IMR-90 (cell line): ENCODE results near the gene PTPN13. TPM values are rescaled to one million over a fixed set of nuclear protein-coding genes. Genes with fewer than 3 reads are reported as not detected.

Experiments used
- ATAC-seq: fragments of 200-7000 bp; cut with Tn5 transposase; 2 replicates; pipeline ENCODE4 v1.9.1; 2020; ENCODE audit warnings: low read depth, mild to moderate bottlenecking, moderate library complexity
- BruUV-seq: library from RNA; stranded (reverse); fragments of 400-500 nt; replicated peaks from 2 replicates; lab custom pipeline; 2021; lab: Mats Ljungman, UMichigan
- CTCF ChIA-PET: fragments of 300-600 bp; formaldehyde crosslinking; extraction: SDS; loops from one replicate; lab custom pipeline; 2021; ENCODE audit warnings: antibody characterized with exemption; lab: Yijun Ruan, JAX
- POLR2A ChIA-PET: fragments of 300-600 bp; sonication (Branson Sonifier 250); formaldehyde crosslinking; loops from one replicate; lab custom pipeline; 2022; ENCODE audit warnings: antibody characterized with exemption; ENCODE audit not compliant: unreplicated experiment; lab: Charles Lee
- DNase-seq: peaks from one replicate; pipeline ENCODE4 v3.0.0; 2013
- H2AFZ ChIP-seq: replicated peaks from 2 replicates; pipeline ENCODE3; 2013; ENCODE audit warnings: low read length, mild to moderate bottlenecking; ENCODE audit not compliant: poor library complexity
- H2AK5ac ChIP-seq: 2 replicates; pipeline ENCODE4 v1.6.1; 2013; ENCODE audit warnings: low read depth, low read length, inconsistent platforms
- H2AK9ac ChIP-seq: replicated peaks from 2 replicates; pipeline ENCODE3; 2013; ENCODE audit warnings: mild to moderate bottlenecking, low read depth, low read length, moderate library complexity; ENCODE audit not compliant: poor library complexity
- H2BK120ac ChIP-seq: 2 replicates; pipeline ENCODE4 v1.6.1; 2013; ENCODE audit warnings: low read depth, low read length, inconsistent platforms
- H2BK15ac ChIP-seq: 3 replicates; pipeline ENCODE4 v1.6.1; 2013; ENCODE audit warnings: low read depth, low read length, inconsistent platforms
- H2BK20ac ChIP-seq: 2 replicates; pipeline ENCODE4 v1.6.1; 2013; ENCODE audit warnings: low read depth, mild to moderate bottlenecking, inconsistent platforms, low read length, moderate library complexity
- H2BK5ac ChIP-seq: 2 replicates; pipeline ENCODE4 v1.6.1; 2013; ENCODE audit warnings: mild to moderate bottlenecking, low read depth, low read length, inconsistent platforms; ENCODE audit not compliant: poor library complexity, severe bottlenecking
- H3K14ac ChIP-seq: replicated peaks from 2 replicates; pipeline ENCODE4 v1.6.1; 2013; ENCODE audit warnings: low read depth, low read length, inconsistent platforms
- H3K18ac ChIP-seq: 2 replicates; pipeline ENCODE4 v1.6.1; 2013; ENCODE audit warnings: low read depth, low read length, control low read depth
- H3K23ac ChIP-seq: 2 replicates; pipeline ENCODE4 v1.6.1; 2013; ENCODE audit warnings: low read depth, low read length, inconsistent platforms
- H3K27ac ChIP-seq: 2 replicates; pipeline ENCODE4 v1.5.1; 2013; ENCODE audit warnings: mild to moderate bottlenecking, control low read depth, low read length; ENCODE audit not compliant: insufficient read depth
- H3K27me3 ChIP-seq: 2 replicates; pipeline ENCODE4 v1.6.1; 2013; ENCODE audit warnings: low read length; ENCODE audit not compliant: control insufficient read depth, insufficient read depth
- H3K36me3 ChIP-seq: 2 replicates; pipeline ENCODE4 v1.6.1; 2013; ENCODE audit warnings: low read length, mixed read lengths; ENCODE audit not compliant: control insufficient read depth, insufficient read depth
- H3K4ac ChIP-seq: 2 replicates; pipeline ENCODE4 v1.6.1; 2013; ENCODE audit warnings: low read depth, low read length, inconsistent platforms
- H3K4me1 ChIP-seq: 2 replicates; pipeline ENCODE4 v1.6.1; 2013; ENCODE audit warnings: low read length, mixed read lengths; ENCODE audit not compliant: control insufficient read depth, insufficient read depth
- H3K4me2 ChIP-seq: 2 replicates; pipeline ENCODE4 v1.6.1; 2013; ENCODE audit warnings: low read depth, mild to moderate bottlenecking, control low read depth, low read length, moderate library complexity
- H3K4me3 ChIP-seq: 2 replicates; pipeline ENCODE4 v1.5.1; 2013; ENCODE audit warnings: low read depth, mild to moderate bottlenecking, control low read depth, low read length, moderate library complexity; ENCODE audit not compliant: insufficient read depth
- H3K56ac ChIP-seq: 2 replicates; pipeline ENCODE4 v1.6.1; 2013; ENCODE audit warnings: low read length, inconsistent platforms; ENCODE audit not compliant: insufficient read depth; ENCODE audit errors: extremely low read depth
- H3K79me1 ChIP-seq, 2 experiments: 2 replicates each; pipeline ENCODE4 v1.6.1; 2013; ENCODE audit warnings: low read length in 2 of 2, inconsistent platforms in 1 of 2, low read depth in 1 of 2
- H3K9ac ChIP-seq: 2 replicates; pipeline ENCODE4 v1.6.1; 2013; ENCODE audit warnings: low read depth, low read length, control low read depth
- H3K9me1 ChIP-seq: 2 replicates; pipeline ENCODE4 v1.6.1; 2013; ENCODE audit warnings: low read length, inconsistent platforms; ENCODE audit not compliant: insufficient read depth
- H3K9me3 ChIP-seq: 2 replicates; pipeline ENCODE4 v1.6.1; 2013; ENCODE audit warnings: low read length; ENCODE audit not compliant: control insufficient read depth, insufficient read depth
- H4K20me1 ChIP-seq: 2 replicates; pipeline ENCODE4 v1.6.1; 2013; ENCODE audit warnings: low read length, inconsistent platforms; ENCODE audit not compliant: insufficient read depth
- H4K5ac ChIP-seq: 2 replicates; pipeline ENCODE4 v1.6.1; 2013; ENCODE audit warnings: mild to moderate bottlenecking, low read depth, low read length, control low read depth
- H4K8ac ChIP-seq, 2 experiments: 2 replicates each; pipeline ENCODE4 v1.6.1; 2013; ENCODE audit warnings: low read depth in 2 of 2, low read length in 2 of 2, control low read depth in 1 of 2, inconsistent platforms in 1 of 2
- H4K91ac ChIP-seq: 2 replicates; pipeline ENCODE4 v1.6.1; 2013; ENCODE audit warnings: low read depth, low read length, inconsistent platforms; ENCODE audit not compliant: insufficient read depth
- BHLHE40 ChIP-seq: fragments of 150-350 bp; IDR thresholded peaks from 2 replicates; pipeline ENCODE4 v1.6.1; 2016; ENCODE audit warnings: mild to moderate bottlenecking, low read depth, low read length
- CHD1 ChIP-seq: IDR thresholded peaks from 2 replicates; pipeline ENCODE4 v1.6.1; 2012; ENCODE audit warnings: low read depth, low read length, improper control_type of control experiment
- MAZ ChIP-seq: IDR thresholded peaks from 2 replicates; pipeline ENCODE4 v1.6.1; 2012; ENCODE audit warnings: low read depth, mild to moderate bottlenecking, low read length, improper control_type of control experiment, moderate library complexity, borderline replicate concordance
- MXI1 ChIP-seq: IDR thresholded peaks from 2 replicates; pipeline ENCODE4 v1.6.1; 2012; ENCODE audit warnings: low read depth, mild to moderate bottlenecking, low read length, moderate library complexity, borderline replicate concordance
- POLR2A ChIP-seq: IDR thresholded peaks from 2 replicates; pipeline ENCODE4 v1.6.1; 2012; ENCODE audit warnings: mild to moderate bottlenecking, low read depth, low read length
- RFX5 ChIP-seq: IDR thresholded peaks from 2 replicates; pipeline ENCODE4 v1.8.0; 2012; ENCODE audit warnings: low read depth, mild to moderate bottlenecking, low read length, moderate library complexity
- WGBS, 2 experiments: methylation state at CpG; one replicate each; pipeline versions ENCODE4 v1.1.5 to v1.1.7; 2013; ENCODE audit warnings: missing lambda C conversion rate in 2 of 2; ENCODE audit not compliant: insufficient read length in 1 of 2; ENCODE audit errors: extremely low coverage in 2 of 2; 5-methylcytosine and 5-hydroxymethylcytosine counted together
- dilution Hi-C: fragments of 300-500 bp; cut with HindIII; formaldehyde crosslinking; loops from one replicate; pipeline ENCODE4 v1.14.3; 2018; ENCODE audit warnings: low sequenced_read_pairs; ENCODE audit not compliant: unreplicated experiment
- in situ Hi-C: fragments of 300-500 bp; cut with MboI; formaldehyde crosslinking; loops from 3 replicates; pipeline ENCODE4 v1.14.3; 2019; ENCODE audit warnings: low sequenced_read_pairs, inconsistent platforms, mixed read lengths
- intact Hi-C: fragments of 100-400 bp; cut with micrococcal nuclease; formaldehyde crosslinking; loops from 2 replicates; pipeline ENCODE4 v1.10.0; 2022
- polyA plus RNA-seq, 3 experiments: library from polyadenylated mRNA; depleted of rRNA; stranded (reverse); fragments of >200 nt; gene quantifications; 2 replicates each; pipeline ENCODE4 v1.2.3, GENCODE V29; 2012; ENCODE audit warnings: low replicate concordance in 1 of 3
- total RNA-seq: library from RNA; depleted of rRNA; stranded (reverse); fragments of >200 nt; gene quantifications from 2 replicates; pipeline ENCODE4 v1.2.3, GENCODE V29; 2012
- TF ChIP-seq, protein P1 (sequence below): conservative IDR thresholded peaks from 2 replicates; pipeline ENCODE4 v1.5.1; 2012; ENCODE audit warnings: mild to moderate bottlenecking, low read depth, low read length, improper control_type of control experiment

PTPN13 gene
- total and polyA plus RNA-seq, 2 of the 4 experiments (the other 2 are of a cell fraction) = 7.7 to 29.0 TPM

DNA sequence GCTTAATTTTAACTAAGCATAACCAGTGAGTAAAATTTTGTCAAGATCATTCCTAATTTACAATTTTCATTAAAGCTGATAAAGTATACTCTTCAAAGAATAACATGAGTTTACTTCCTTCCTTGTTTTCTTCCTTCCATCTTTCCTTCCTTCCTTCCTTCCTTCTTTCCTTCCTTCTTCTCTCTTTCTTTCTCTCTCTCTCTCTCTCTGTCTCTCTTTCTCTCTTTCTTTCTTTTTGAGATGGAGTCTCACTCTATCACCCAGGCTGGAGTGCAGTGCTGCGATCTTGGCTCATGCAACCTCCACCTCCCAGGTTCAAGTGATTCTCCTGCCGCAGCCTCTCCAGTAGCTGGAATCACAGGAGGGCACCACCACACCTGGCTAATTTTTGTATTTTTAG lies 42.7 kb upstream of the PTPN13 start:
- POLR2A ChIA-PET = no interaction called here
- H3K23ac ChIP-seq = no peak overlapping the region

More for the DNA sequence above, 42.7 kb upstream of the PTPN13 start:
- Histone ChIP-seq H3K27me3 (peaks cover 2% of the 10 kb centered on the region; the same call in 1 of the 2 replicates), H3K36me3 (no peaks in the 10 kb centered on the region), H2BK20ac (no peak overlapping the region), H3K56ac (no peak overlapping the region), H3K27ac (no peak overlapping the region), H3K9ac (no peak overlapping the region), H3K9me3 (no peaks in the 10 kb centered on the region), H4K91ac (no peak overlapping the region), H2AK5ac (no peak overlapping the region), H3K9me1 (no peaks in the 10 kb centered on the region), H2BK15ac (no peak overlapping the region), H3K79me1 (no peaks in the 10 kb centered on the region), H2AK9ac (no peak overlapping the region), H2AFZ (no peak overlapping the region), H3K4me2 (no peak overlapping the region), H2BK5ac (no peak overlapping the region), H4K8ac (no peak overlapping the region), H3K4ac (no peak overlapping the region), H3K4me3 (no peak overlapping the region), H3K4me1 (peaks cover 2% of the 10 kb centered on the region), H4K5ac (no peak overlapping the region), H3K18ac (no peak overlapping the region), H2BK120ac (no peak overlapping the region), H3K14ac (no peak overlapping the region), H4K20me1 (no peaks in the 10 kb centered on the region)
- TF ChIP-seq RFX5 (no peak), MAZ (no peak), MXI1 (no peak), CHD1 (no peak), POLR2A (no peak), BHLHE40 (no peak)
- TF ChIP-seq, protein P1, sequence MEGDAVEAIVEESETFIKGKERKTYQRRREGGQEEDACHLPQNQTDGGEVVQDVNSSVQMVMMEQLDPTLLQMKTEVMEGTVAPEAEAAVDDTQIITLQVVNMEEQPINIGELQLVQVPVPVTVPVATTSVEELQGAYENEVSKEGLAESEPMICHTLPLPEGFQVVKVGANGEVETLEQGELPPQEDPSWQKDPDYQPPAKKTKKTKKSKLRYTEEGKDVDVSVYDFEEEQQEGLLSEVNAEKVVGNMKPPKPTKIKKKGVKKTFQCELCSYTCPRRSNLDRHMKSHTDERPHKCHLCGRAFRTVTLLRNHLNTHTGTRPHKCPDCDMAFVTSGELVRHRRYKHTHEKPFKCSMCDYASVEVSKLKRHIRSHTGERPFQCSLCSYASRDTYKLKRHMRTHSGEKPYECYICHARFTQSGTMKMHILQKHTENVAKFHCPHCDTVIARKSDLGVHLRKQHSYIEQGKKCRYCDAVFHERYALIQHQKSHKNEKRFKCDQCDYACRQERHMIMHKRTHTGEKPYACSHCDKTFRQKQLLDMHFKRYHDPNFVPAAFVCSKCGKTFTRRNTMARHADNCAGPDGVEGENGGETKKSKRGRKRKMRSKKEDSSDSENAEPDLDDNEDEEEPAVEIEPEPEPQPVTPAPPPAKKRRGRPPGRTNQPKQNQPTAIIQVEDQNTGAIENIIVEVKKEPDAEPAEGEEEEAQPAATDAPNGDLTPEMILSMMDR = no peak
- no CpG with 5 or more reads among the region's 2 CpGs for WGBS, 2 experiments
- CTCF ChIA-PET = no interaction called here
- in situ Hi-C loops (no loop called here), intact Hi-C loops (no loop called here), dilution Hi-C loops (no loop called here)
- ATAC-seq (no peak), DNase-seq (no peak)
- BruUV-seq = no TSS peak
